NB4 (cell line): Measurements from ENCODE around the gene PCK1.

Source experiments
- DNase-seq: peaks from one replicate; pipeline ENCODE4 v3.0.0; 2010; ENCODE audit warnings: low read depth
- H3K4me3 ChIP-seq: one replicate; pipeline ENCODE4 v1.5.1; 2011; ENCODE audit warnings: mild to moderate bottlenecking, low read depth, low read length, moderate library complexity
- CTCF ChIP-seq: IDR thresholded peaks from one replicate; pipeline ENCODE4 v1.5.1; 2012; ENCODE audit warnings: low read depth, low read length
- MAX ChIP-seq: IDR thresholded peaks from 2 replicates; pipeline ENCODE4 v1.6.1; 2011; ENCODE audit warnings: low read depth, low read length
- MYC ChIP-seq: IDR thresholded peaks from 2 replicates; pipeline ENCODE4 v1.6.1; 2011; ENCODE audit warnings: low read depth, low read length
- POLR2A ChIP-seq: IDR thresholded peaks from 2 replicates; pipeline ENCODE4 v1.6.1; 2011; ENCODE audit warnings: mild to moderate bottlenecking; ENCODE audit not compliant: insufficient read length; ENCODE audit errors: extremely low read depth

PCK1 gene

GRCh38 chr20:57546956-57547649, 13.8 kb upstream of the PCK1 start:
- DNase-seq, result no peak
- H3K4me3 ChIP-seq, result no peak overlapping the region
- TF ChIP-seq MYC, result no peak
- TF ChIP-seq MAX, result no peak
- no peak for TF ChIP-seq CTCF
- TF ChIP-seq POLR2A, result no peak

- TF ChIP-seq POLR2A, result no peak
- TF ChIP-seq CTCF, result no peak
- TF ChIP-seq MAX, result no peak
- TF ChIP-seq MYC, result no peak
- no peak for DNase-seq
- no peak overlapping the region for H3K4me3 ChIP-seq
These were observed 12.5 kb upstream of the PCK1 start for GRCh38 chr20:57548177-57549058.

- H3K4me3 ChIP-seq, result no peak overlapping the region
- DNase-seq, result no peak
- TF ChIP-seq MYC, result no peak
- TF ChIP-seq POLR2A, result no peak
- TF ChIP-seq MAX, result no peak
- no peak for TF ChIP-seq CTCF
These were observed 8.4 kb upstream of the PCK1 start for GRCh38 chr20:57552471-57552870.

GRCh38 chr20:57553376-57554018, 7.4 kb upstream of the PCK1 start:
- no peak overlapping the region for H3K4me3 ChIP-seq
- TF ChIP-seq MYC (no peak), MAX (no peak), POLR2A (no peak)
- DNase-seq, result no peak

- no peak for DNase-seq
- H3K4me3 ChIP-seq, result no peak overlapping the region
- TF ChIP-seq MYC, result no peak
- TF ChIP-seq POLR2A, result no peak
These were observed 5.3 kb upstream of the PCK1 start for GRCh38 chr20:57555457-57556184.

GRCh38 chr20:57556980-57557274, 4.0 kb upstream of the PCK1 start:
- no peak for DNase-seq
- no peak overlapping the region for H3K4me3 ChIP-seq
- no peak for TF ChIP-seq MYC
